HG03139 (cell line): ENCODE measurements around the gene TRAF3.
A peak's percentile ranks its signal among the peaks of the same experiment; 100 is the strongest.
"Not testable (repeated sequence)": the region's sequence is repeated elsewhere in the genome, so short reads cannot be mapped to it uniquely, and the experiment has no call there.

ENCODE experiments used
- ATAC-seq: cut with Tn5 transposase; IDR thresholded peaks from one replicate; pipeline ENCODE4 v1.9.1; 2021; ENCODE audit not compliant: unreplicated experiment

TRAF3 gene

DNA sequence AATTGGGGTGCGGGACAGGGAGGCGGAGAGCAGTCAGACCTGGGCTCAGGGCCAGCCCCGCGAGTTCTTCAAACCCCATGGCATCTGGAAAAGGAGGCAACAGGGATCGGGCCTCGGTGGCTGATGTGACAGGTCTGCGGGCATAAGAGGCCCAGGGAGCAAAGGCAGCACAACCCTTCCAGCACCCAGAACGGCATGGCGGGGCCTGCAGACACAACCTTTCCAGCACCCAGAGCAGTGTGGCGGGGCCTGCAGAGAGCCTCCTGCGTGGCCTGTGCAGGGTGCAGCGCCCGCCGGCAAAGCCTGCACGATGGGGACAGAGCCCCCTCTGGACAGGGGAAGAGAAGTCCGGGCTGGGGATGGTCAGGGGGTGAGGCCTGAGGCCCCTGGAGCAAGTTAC is 26.2 kb upstream of the TRAF3 start:
- no peak for ATAC-seq

DNA sequence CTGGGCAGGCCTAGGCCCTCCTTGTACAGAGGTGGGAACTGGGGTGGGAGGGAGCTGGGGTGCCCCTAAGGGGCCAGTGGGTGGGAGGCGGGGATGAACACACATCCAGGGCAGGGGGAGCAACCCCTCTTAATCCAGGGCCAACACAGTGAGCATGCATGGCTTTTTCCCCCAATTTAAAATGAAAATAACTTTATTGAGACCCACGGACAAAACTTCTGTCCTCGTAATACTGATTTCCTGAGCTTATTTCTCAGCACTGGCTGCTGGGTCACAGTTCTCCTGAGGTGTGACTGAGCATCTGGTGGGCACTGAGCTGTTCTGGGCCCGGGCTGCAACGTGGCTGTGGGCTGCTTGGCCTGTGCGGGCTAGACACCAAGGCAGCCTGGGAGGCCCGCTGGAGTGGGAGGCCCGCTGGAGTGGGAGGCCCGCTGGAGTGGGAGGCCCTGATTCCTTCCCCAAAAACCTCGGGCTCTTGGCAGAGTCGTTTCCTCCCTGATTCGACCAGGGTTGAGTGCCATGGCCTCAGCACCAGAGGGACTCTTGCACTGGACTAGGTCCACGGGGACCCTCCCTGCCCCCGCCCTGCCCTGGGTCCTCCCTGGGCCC is 24.9 kb upstream of the TRAF3 start:
- ATAC-seq = no peak

DNA sequence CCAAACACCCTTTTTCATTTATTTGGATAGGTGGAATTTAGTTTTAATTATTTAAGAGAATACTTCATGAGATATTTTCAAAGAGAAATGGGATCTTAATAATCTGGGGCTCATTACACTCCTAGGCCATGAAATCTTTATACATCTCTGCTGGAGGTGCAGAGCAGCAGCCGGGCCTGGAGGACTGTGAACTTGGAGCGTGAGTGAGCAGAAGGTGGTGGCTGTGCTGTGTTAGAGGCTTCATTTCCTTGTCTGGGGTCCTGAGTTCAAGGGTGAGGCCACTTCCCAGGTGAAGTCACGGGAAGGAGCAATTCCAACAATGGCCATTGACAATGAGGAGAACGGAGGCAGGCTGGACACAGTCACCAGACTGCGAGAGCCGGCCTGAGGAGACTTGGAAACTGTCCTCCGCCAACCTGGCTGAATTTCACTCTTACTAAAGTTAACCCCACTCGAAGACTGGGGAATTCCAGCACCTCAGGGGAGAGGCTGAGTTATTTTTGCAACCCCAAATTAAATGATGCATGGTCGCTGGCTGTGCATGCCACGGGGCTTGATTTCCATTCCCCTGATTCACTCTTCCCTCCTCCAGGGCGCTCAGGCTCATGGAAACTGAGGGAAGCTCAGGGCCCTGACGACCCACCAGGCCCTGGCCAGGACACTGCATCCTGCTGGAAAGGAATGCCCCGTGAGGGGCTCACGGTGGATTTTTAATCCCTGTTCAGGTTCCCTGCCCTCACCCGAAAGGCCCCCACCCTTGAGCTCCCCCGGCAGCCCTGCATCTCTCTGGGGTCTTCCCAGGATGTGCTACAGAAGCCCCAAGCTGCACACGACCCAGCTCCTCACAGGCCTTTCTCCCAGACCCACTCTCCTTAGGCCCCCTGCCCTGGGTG is 22.6 kb upstream of the TRAF3 start:
- no peak for ATAC-seq

DNA sequence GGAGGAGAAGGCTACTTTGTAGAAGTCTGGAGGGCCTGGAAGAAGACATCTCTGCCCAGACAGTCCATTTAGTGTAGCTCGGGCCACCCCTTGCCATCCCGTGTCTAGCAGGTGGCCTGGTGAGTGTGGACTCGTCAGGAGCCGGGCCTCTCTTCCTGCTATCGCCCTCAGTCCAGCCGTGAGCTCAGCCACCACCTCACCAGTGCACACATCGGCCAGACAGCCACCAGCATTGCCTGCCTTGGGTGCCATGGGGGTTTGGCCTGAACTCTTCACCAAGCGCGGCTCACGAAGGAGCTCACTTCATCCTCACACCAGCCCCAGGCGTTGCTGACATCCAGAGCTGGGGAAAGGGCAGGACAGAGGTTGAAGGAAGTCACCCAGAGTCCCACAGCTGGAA is 19.6 kb upstream of the TRAF3 start:
- ATAC-seq = no peak

DNA sequence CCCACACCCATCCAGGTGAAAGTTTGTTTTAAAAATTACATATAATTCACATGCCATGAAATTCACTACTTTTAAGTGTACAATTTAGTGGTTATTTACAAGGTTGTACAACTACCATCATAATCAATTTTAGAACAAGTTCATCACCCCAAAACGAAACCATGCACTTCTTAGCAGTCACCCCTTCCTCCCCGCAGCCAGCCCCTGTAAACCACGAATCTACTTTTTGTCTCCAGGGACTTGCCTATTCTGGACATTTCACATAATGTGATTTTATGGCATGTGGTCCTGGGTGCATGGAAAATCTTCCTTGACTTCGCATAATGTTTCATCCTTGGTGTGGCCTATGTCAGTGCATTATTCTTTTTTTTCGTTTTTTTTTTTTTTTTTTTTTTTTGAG is 19.2 kb upstream of the TRAF3 start:
- no peak for ATAC-seq

DNA sequence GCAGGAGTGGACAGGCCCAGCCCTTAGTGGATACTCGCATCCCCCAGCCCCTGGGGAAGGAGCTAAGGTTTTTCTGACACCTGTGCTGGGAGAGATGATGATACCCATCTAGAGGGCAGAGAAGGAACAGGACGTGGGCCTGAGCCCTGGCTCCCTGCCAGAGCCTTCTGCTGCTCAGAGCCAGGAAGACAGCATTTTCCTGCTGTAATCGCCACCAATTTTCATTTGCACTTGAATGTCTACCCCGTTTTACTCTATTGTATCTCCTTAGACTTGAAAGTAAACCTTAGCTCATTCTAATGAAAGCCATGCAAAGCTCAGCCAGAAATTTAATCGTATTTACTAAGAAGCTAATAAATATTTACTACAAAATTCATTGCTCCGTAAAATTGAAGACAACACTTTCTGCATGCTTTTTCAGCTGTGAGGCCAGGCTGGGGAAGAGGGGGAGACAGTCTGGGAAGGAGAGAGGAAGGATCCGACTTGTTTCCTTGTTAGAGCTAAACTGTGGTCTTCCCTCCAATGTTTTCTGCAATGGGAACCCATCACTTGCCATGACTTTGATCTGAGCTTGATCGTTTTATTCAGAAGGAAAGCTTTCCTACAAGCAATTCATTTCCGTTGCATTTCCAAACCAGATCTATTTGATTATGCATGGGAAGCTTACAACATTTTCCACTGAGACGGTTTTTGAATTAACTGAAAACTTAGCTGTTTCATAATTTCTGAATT is 17.6 kb upstream of the TRAF3 start:
- no peak for ATAC-seq

DNA sequence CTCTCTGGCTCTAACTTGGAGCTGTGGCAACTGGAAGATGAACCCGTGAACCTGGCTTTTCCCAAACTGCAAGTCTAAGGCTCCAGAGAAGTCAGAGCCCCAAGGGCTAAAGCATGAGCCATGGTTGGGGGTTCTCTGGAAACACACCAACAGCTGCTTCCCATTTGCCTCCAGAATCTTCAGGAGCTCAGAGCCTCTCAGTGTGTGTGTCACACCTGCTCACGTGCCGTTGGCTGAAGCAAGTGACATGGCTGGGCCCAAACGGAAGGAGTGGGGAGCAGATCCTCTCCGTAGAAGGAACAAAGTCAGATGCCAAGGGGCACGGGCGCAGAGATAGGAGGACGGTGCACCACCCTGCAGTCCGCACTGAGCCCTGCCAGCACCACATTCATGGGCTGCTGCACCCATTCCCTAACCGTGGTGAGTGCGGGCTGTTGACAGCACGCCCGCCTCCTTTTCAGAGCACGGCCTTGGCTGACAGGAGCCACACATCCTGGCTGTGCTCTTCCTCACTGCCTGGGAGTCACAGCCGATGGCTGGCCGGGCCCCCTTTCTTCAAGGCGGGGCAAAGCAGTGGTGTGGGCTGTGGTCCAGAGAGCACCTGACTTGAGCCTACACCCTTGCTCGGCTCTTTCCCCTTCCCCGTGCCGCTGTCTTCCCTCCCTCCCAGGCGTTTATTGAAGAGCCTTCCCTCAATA is 16.6 kb upstream of the TRAF3 start:
- no peak for ATAC-seq

DNA sequence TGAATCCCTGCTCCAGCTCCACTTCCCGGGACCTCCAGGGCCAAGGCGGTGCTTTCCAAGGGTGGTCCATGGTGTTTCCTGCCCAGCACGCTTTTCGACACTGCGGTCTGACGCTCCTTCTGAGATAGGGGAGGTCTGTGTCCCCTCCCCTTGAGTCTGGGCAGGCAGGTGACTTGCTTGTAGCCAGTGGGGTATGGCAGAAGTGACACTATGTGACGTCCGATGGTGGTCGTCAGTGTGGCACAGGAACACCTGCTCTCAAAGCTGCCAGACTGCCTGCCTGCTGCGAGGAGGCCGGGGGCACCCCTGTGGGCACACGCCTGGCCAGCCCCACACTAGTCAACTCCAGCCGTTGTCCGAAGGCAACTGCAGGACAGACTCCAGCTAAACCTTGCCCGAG is 16.0 kb upstream of the TRAF3 start:
- no peak for ATAC-seq

DNA sequence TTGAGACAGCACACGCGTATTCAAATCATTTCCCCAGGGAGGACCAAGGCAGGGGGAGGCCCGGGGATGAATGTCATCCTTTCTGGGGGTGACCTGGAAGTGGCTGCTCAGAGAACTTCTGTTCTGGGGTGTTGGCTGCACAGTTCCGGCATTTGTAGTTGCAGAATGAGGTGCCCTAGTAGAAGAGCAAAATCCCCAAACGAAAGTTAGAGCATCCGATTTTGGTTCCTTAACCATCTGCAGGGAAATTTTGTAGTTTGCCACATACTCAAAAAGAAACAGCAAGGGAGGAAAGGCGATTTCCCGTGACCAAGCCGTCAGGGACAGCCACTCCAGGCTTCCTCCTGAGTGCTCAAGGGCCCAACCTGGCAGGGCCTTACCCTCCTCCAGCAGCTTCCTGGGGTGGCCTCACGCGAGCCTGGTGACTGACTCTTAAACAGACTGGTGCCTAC is 13.0 kb upstream of the TRAF3 start:
- peak; percentile 63 for ATAC-seq

DNA sequence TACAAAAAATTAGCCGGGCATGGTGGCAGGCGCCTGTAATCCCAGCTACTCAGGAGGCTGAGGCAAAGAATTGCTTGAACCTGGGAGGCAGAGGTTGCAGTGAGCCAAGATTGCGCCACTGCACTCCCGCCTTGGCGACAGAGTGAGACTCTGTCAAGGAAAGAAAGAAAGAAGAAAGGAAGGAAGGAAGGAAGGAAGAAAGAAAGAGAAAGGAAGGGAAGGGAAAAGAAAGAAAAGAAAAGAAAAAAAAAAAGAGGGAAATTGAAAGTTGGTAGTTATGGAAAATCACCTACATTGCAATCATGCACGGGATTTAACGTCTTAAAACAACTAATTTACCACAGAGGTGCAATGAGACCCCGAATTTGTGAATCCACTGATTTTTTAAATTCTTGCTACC is 11.5 kb upstream of the TRAF3 start:
- ATAC-seq = not testable (repeated sequence)

DNA sequence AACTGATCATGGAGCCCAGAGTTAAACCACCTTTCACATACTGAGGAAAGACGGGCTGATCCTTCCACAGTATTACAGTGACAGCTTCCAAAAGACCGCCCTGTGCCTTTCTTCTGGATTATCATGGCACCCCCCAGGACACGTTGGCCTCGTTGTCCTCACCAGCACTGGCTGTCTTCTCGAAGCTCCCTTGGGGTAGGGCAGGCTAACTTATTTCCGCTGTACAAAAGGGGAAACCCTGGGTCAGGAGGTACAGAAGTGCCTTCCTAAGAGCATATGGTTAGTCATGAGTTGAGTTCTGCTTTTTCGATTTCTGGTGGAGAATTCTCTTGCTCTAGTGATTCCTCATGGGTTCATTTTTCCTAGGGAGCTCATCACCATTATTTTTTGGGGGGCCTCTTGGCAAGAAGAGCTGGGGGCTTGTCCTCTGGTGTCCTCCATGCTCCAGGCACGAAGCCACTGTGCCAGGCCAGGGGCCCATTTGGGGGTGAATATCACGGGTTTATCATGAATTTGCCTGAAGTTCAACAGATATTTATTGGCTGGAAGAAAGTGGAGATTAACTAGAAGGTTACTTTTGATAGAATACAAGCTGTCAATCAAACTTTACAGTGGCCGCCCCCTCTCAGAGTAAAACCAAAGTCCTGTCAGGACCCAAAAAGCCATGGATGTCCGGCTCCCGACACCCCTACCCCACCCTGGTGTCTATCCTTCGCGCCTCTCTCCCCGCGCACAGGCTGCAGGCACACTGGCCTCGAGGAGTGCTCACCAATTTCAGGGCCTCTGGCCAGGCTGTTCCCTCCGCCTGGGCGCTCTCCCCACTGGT is 8.8 kb upstream of the TRAF3 start:
- ATAC-seq = no peak

DNA sequence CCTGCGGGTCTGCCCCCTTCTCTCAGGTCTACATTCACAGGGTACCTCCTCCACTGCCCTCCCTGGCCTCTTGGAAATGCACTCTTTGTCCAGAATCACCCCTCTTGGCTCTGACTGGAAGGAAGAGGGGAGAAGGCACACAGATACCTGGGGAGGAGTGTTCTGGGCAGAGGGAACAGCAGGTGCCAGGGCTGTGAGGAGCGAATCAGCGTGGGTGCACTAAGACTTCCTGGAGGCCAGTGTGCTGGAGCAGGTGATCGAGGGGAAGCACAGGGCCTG is 8.3 kb upstream of the TRAF3 start:
- no peak for ATAC-seq

DNA sequence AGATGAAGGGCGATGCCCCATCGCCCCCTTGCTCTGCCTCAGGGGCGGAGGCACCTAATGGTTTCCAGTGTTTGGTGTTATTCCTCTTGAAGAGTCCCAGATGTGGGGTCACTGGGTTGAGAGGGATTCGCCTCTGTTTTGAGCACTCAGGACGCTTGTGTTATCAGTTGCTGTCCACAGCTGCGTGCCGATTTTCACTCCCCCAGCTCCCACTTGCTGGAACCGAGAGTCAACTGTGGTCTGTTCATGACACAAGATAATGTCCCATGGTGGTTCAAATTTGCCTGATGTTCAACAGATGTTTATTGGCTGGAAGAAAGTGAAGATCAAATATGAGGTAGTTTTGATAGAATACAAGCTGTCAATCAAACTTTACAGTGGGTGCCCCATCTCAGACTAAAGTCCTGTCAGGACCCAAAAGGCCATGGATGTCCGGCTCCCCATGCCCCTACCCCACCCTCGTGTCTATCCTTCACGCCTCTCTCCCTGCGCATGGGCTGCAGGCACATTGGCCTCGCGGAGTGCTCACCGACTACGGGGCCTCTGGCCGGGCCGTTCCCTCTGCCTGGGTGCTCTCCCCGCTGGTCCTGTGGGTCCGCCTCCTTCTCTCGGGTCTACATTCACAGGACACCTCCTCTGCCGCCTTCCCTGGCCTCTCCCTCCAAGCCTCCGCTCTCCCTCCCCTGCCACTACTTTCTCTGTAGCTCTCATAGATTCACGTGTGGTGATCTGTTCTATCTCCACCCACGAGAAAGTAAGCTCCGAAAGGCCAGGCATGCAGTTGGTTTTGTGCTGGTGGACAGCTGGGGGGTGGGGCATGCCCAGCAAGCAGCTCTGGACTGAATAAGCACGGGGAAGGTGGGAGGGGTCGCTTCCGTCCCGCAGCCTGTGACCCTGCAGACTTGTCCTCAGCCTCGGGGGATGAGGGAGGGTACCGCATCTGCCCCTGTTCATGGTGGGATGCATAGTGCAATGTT is 6.8 kb upstream of the TRAF3 start:
- no peak for ATAC-seq

DNA sequence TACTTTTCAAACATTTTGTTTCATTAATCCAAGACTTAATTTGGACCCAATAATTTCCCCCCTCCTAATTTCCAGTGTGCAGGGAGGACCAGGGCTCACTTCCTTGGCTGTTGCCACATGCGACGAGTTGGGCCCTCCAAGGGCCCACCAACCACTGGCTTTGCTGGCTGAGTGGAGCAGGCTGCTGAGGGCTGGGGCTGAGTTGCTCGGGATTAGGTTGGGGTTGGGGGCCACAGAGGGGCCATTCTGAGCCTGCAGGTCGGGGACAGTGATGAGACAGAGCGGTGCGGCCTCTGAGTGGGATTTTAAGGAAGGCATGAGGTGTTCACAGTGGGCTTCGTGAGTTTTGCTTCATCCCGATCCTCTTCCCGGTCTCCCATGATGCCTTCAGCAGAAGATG is 6.1 kb upstream of the TRAF3 start:
- ATAC-seq = no peak

DNA sequence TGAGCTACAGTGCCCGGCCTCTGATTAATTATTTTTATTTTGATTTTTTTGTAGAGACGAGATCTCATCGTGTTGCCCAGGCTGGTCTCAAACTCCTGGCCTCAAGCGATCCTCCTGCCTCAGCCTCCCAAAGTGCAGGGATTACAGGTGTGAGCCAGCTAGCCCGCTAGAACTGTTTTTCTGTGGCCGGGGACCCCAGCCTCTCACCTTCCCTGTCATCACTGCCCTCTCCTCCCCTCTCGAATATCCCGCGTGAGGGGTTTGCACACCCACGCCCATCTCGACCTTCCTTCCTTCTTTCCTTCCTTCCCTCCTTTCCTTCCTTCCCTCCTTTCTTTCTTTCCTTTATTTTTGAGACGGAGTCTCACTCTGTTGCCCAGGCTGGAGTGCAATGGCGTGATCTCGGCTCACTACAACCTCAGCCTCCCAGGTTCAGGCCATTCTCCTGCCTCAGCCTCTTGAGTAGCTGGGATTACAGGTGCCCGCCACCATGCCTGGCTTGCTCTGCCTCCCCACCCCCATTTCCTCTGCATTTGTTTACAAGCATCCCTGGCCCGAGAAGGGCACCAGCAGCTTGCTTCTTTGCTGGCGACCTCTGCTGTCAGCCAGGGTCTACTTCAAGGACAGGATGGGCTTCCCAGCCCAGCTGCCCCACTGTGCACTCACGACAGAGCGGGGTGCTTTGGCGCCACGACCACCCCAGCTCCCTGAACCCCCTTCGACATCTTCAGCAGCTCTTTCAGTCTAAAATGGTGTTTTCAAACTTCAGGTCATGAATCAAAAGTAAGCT is 4.3 kb upstream of the TRAF3 start:
- no peak for ATAC-seq

DNA sequence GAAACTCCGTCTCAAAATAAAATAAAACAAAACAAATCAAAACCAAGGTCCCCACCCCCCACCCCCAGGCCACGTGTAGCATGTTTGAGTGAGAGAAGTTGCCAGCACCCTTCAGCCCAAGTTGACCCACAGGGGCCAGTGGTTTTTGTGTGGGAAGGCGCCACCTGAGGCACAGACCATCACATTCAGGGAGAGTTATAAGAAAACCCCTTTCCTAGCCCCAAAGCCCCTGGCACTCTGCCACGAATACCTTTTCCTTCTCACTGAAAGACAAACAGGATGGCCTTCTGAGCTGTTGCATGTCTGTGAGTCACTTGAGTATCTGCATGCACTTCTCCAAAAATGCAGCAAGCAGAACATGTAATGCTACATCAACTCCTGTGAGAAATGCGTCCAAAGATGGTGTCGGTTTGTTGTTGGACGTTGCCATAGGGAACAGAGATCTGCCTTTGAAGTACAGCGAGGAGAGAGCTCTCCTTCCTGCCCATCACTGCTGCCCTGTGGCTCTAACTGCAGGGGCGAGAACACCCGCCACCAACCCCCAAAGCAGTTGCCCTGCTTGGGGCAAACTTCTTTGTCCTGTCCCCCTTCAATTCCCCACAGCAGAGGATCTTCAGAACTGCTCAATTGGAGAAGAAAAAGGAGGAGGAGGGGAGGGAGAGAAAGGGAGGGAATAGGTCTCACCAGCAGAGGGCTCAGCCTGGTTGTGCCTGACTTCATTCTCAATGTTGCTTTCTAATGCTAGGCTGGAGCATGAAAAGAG is 2.7 kb upstream of the TRAF3 start:
- peak; percentile 23 for ATAC-seq

DNA sequence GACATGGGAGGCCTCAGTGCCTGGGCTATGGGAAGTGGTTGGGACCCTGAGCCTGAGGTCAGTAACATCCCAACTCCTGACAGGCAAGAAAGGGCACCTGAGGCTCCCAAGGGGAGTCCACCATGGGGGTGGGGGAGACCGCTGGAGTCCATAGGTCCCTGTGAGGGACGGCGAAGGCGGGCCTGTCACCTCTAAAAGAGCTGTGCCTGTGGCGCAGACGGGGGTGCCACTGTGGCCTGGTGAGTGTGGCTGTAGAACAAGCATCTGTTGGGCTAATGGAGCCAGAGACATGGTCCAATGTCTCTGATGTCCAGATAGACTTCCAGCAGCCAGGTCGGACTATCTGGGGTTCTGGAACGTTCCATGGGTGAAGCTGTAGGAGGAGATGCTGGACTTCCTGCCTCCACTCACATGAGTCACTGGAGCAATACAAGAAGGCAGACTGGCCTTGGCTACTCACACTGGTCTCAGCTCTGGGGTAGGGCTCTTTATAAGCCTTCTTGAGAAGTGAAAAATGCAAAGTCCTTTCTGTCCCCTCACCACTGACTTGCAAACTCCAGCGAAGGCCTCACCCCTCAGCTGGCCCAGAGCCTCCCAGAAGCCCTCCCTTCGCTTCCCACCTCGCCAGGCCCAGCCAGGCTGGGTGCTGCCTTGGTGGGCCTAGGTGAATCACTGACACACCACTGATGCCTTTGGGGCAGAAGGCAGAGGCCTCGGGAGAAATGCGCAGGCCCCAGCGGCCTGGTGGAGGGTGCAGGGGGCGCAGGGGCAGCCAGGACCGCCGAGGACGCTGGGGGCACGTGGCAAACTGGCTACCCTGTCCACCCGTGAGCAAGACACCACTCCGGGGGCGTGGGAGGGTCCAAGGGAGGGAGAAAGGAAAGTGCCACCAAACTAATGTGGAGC is 1.1 kb upstream of the TRAF3 start:
- no peak for ATAC-seq
